ENCODE data around the gene EMC7. TPM values are rescaled to one million over a fixed set of nuclear protein-coding genes. Genes with fewer than 3 reads are reported as not detected.

Gene EMC7
- polyA plus RNA-seq, 2 of the 4 experiments (the other 2 are of a cell fraction) = 129 to 221 TPM

- ATAC-seq (no peak), FAIRE-seq (no peak), DNase-seq (ENCODE audit: low read depth in 1 of 2, low spot score in 1 of 2) (no peak)
- Histone ChIP-seq H3K4me1 (peaks cover 6% of the 10 kb centered on the region; the same call in 2 of the 3 replicates), H3K4me2 (peak overlapping the region; percentile 78), H3K9me3 (no peaks in the 10 kb centered on the region), H3K27ac (peak overlapping the region in 1 of 2 experiments; percentile 98; a peak in 4 of 6 replicates), H3K4me3 (peak overlapping the region; percentile 86; the same call in 2 of the 3 replicates)
- TF ChIP-seq MAFK (IDR thresholded peaks at IDR 0.05; ENCODE audit: partially characterized antibody) (peak; percentile 20), RARB (CRISPR knock-in tag; IDR thresholded peaks at IDR 0.05) (no peak)
- CTCF ChIA-PET = interaction anchor here (1.4 to 1.8 kb wide), 5 partner anchors 16 to 170 kb away, joined by 3 to 5 read pairs (median 4); partner anchors contain the start of gene KATNBL1
- 95% methylated on average over 1 of the region's 1 CpG for WGBS (ENCODE audit: missing lambda C conversion rate)
- POLR2A ChIA-PET = interaction anchor here (1.0 kb wide), 1 partner anchor 8 kb away, joined by 5 read pairs; no protein-coding TSS in a partner anchor
Observed at GRCh38 chr15:34039790-34040113, 61.9 kb downstream of the EMC7 start.

DNA sequence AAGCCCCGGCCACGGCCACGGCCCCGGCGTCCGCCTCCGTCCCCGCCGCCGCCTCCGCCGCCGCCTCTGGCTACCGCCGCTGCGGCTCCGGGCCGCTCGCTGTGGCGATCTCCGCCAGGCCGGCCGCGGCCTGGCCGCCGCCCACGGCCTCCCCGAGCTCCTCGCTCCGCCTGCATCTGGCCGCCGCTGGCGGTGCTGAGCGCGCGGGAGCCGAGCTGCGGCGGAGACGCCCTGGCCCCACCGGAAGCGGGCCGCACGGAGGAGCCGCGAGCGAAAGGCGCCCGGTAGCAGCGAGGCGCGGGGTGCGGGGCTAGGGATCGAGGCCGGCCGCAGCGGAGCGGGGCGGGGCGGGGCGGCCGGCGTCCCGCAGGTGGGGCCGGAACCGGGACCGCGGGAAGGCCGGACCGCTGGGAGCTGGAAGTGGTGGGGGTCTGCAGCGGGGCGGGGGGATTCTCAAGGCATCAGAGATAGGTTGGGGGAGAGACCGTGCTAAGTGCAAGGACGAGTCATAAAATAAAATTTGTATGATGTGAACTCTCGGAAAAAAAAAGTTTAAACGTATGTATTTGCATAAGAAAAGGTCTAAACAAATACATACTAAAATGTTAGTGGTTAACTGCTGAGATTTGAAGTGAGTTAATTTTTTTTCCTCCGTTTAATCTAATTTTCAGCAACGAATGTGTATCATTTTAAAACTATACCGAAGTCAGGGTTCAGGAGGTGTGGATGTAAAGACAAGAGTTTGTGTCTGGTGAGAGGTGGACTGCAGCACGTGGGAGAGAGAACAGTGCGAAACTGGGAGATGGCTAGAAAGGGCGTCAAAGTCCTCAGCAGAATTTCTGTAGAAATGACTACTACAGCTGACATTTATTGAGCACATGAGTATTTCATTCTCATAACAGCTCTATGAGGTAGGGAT, 62.5 kb downstream of the EMC7 start, which contains the start of gene AVEN:
Gene AVEN, minus strand, starts transcription at position 334 of the 919 bp plus-strand sequence. Its CDS starts 158 bp downstream, at position 176.
- Histone ChIP-seq H3K4me1 (peaks cover 6% of the 10 kb centered on the region; the same call in 2 of the 3 replicates), H3K27ac (peak within 1 kb of the TSS; percentile 98 to 99), H3K4me3 (peak within 1 kb of the TSS; percentile 86), H3K4me2 (peak within 1 kb of the TSS; percentile 78), H3K9me3 (no peaks in the 10 kb centered on the region)
- peak in 1 of 2 experiments; percentile 47 for DNase-seq (ENCODE audit: low read depth in 1 of 2, low spot score in 1 of 2)
- no peak for FAIRE-seq
- ChIA-PET CTCF (interaction anchor here (0.6 to 1.8 kb wide), 4 partner anchors 11 to 171 kb away, joined by 3 to 5 read pairs (median 4); partner anchors contain the start of gene KATNBL1), POLR2A (interaction anchor here (1.0 kb wide), 1 partner anchor 9 kb away, joined by 5 read pairs; no protein-coding TSS in a partner anchor)
- ATAC-seq = peak; percentile 68 to 79
- TF ChIP-seq NPAS2 (CRISPR knock-in tag; IDR thresholded peaks at IDR 0.05; ENCODE audit: borderline replicate concordance) (no peak), JUN (IDR thresholded peaks at IDR 0.05) (peak; percentile 30 to 85; a peak in 4 of 5 replicates), E2F6 (IDR thresholded peaks at IDR 0.05; ENCODE audit: borderline replicate concordance, low read depth) (0 out of 2 replicates have a peak, but pooled peaks have one; percentile 40), ZFP36 (IDR thresholded peaks at IDR 0.05; ENCODE audit: borderline replicate concordance, partially characterized antibody) (no peak), USF2 (IDR thresholded peaks at IDR 0.05) (peak; percentile 20; the same call in 1 of the 2 replicates), NFE2L2 (conservative IDR thresholded peaks at IDR 0.05; ENCODE audit: low read length) (no peak), JUNB (IDR thresholded peaks at IDR 0.05) (no peak), POLR2A (IDR thresholded peaks at IDR 0.05; ENCODE audit: low read length) (peak; percentile 38; the same call in 1 of the 2 replicates), RARB (CRISPR knock-in tag; IDR thresholded peaks at IDR 0.05) (no peak), MAFK (IDR thresholded peaks at IDR 0.05; ENCODE audit: partially characterized antibody) (no peak), GATA3 (IDR thresholded peaks at IDR 0.05; ENCODE audit: borderline replicate concordance) (no peak), RNF2 (IDR thresholded peaks at IDR 0.05; ENCODE audit: borderline replicate concordance, low read depth) (no peak)
- 16% methylated on average over 13 of the region's 82 CpGs for WGBS (ENCODE audit: missing lambda C conversion rate)

GRCh38 chr15:34038023-34038870, 63.4 kb downstream of the EMC7 start:
- peaks cover 6% of the 10 kb centered on the region; the same call in 2 of the 3 replicates for H3K4me1 ChIP-seq
- FAIRE-seq (no peak), ATAC-seq (peak; percentile 86 to 88), DNase-seq (ENCODE audit: low read depth in 1 of 2, low spot score in 1 of 2) (peak; percentile 62 to 86)
- peak overlapping the region; percentile 86 for H3K4me3 ChIP-seq
- CTCF ChIA-PET = interaction anchor here (1.2 to 1.8 kb wide), 2 partner anchors 9 to 25 kb away, joined by 4 to 6 read pairs; no protein-coding TSS in a partner anchor
- 3% methylated on average over 34 of the region's 70 CpGs for WGBS (ENCODE audit: missing lambda C conversion rate)
- peak overlapping the region; percentile 78 for H3K4me2 ChIP-seq
- no peaks in the 10 kb centered on the region for H3K9me3 ChIP-seq
- POLR2A ChIA-PET = interaction anchor here (1.0 to 1.2 kb wide), 2 partner anchors 10 to 18 kb away, joined by 3 to 5 read pairs; no protein-coding TSS in a partner anchor
- H3K27ac ChIP-seq = peak overlapping the region; percentile 98 to 99
- TF ChIP-seq PHF8 (IDR thresholded peaks at IDR 0.05; ENCODE audit: borderline replicate concordance, low read depth) = peak; percentile 91
- no peak for TF ChIP-seq MAZ (IDR thresholded peaks at IDR 0.05; ENCODE audit: borderline replicate concordance, low read depth, low read length)
- TF ChIP-seq BHLHE40 (IDR thresholded peaks at IDR 0.05; ENCODE audit: low read depth, low read length) = no peak
- TF ChIP-seq, protein P1, sequence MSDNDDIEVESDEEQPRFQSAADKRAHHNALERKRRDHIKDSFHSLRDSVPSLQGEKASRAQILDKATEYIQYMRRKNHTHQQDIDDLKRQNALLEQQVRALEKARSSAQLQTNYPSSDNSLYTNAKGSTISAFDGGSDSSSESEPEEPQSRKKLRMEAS (IDR thresholded peaks at IDR 0.05) = peak; percentile 93
- no peak for TF ChIP-seq HOXB5 (CRISPR knock-in tag; IDR thresholded peaks at IDR 0.05)
- peak; percentile 89 to 97 for TF ChIP-seq JUN (IDR thresholded peaks at IDR 0.05)
- no peak; the same call in none of the 2 replicates for TF ChIP-seq E2F6 (IDR thresholded peaks at IDR 0.05; ENCODE audit: borderline replicate concordance, low read depth)
- peak; percentile 84; the same call in 1 of the 2 replicates for TF ChIP-seq MYC (IDR thresholded peaks at IDR 0.05; ENCODE audit: borderline replicate concordance, low read length)
- TF ChIP-seq RCOR1 (IDR thresholded peaks at IDR 0.05; ENCODE audit: low read depth, low read length) = no peak
- no peak for TF ChIP-seq FOSB (CRISPR knock-in tag; IDR thresholded peaks at IDR 0.05)
- no peak for TF ChIP-seq HOXB13 (CRISPR knock-in tag; IDR thresholded peaks at IDR 0.05; ENCODE audit: low read depth)
- 0 out of 2 replicates have a peak, but pooled peaks have one; percentile 54 for TF ChIP-seq TFCP2L1 (CRISPR knock-in tag; IDR thresholded peaks at IDR 0.05)
